CD4-positive, alpha-beta T cell treated with Interleukin-2 at 100 ng/mL for 4 hours (primary cell): Measurements from ENCODE around the gene BST2.

Experiments used
- DNase-seq: peaks from one replicate; pipeline ENCODE4 v3.0.0-alpha.2; 2020; ENCODE audit warnings: low spot score

Gene BST2

DNA sequence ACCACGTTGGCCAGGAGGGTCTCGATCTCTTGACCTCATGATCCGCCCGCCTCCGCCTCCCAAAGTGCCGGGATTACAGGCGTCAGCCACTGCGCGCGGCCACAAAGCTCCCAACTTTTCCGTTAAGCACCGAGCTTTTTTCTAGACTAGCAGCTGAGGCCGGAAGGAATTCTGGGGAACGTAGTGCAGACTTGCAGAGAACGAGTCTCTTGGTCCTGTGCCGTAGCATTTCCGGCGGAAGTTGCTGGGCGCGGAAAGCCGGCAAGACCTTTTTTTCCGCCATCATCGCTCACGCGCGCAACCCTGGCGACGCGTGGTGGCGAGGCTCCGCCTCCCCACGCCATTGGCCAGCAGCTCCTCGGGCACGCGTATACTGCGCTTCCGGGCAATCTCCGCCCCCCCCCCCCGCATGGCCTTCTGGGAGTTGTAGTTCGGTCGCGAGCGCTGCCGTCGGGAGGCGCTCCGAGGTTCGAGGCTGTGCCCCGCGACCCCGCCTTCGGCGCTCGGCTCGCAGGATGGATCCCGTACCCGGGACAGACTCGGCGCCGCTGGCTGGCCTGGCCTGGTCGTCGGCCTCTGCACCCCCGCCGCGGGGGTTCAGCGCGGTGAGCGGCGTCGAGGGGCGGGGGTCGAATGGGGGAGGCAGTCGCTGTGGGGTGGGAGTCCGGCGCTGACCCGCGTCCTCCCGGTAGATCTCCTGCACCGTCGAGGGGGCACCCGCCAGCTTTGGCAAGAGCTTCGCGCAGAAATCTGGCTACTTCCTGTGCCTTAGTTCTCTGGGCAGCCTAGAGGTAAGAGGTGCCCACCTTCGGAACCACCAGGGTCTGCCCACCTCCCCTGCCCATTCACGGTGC lies 14.4 kb upstream of the BST2 start, which contains the start of gene MVB12A:
TSS of gene MVB12A (plus strand) at position 427 of the 854 bp plus-strand sequence. CDS start at position 516, 89 bp downstream.
- DNase-seq, result peak; percentile 97

DNA sequence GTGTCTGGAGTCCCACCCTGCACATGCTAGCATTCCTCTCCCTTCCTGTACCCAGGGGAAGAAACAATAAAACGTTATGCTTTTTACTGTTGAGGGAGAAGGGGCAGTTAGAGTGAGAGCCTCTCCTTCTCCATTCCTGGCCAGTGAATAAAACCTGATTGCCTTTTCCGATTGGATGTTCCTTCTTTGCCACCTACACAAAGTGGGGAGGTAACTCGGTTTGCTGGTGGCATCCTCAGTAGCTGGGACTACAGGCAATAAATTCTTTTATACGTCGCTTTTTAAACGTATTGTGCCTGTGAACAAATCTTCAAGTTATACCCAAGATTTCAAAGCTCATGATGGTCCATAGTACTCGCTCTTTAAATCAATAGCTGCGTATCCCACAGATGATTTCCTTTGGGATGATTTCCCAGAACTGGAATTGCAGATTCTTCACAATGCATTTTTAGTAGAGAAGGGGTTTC lies 13.8 kb upstream of the BST2 start:
- no peak for DNase-seq

DNA sequence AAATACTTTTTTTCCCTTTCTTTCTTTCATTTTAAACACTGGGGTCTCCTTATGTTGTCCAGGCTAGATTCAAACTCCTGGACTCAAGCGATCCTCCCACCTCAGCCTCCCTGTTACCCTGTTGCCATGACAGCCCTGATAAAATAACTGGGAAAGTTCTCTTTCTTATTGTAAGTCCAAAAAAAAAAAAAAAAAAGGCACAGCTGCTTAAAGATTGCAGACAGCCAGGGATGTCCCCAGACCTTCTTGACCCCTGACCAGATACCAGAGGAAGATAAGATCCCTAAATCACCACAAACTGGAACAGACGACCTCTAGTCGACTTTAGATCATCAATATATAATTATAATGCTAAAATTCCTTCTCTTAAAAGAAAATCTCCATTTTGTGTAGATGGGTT lies 13.3 kb upstream of the BST2 start:
- no peak for DNase-seq

DNA sequence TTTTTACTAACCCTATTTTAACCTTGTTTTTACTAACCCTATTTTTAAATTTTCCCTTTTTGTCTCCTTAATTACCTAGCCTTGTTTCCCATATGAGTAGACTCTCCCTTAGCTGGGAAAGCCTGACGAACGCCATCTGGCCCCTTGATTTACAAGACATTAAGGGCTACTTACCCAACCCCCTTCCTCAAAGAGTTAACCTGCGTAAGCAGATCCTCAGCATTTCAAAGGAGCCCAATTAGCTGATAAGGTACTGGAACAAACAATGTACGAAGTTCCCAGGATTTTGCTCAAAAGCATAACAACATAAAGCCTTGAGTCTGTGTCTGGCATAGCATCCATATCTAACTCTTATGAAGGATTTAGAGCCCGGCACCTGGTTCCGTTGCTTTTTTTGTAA lies 9.7 kb upstream of the BST2 start:
- DNase-seq, result no peak

- no peak for DNase-seq
These were observed 8.7 kb upstream of the BST2 start for GRCh38 chr19:17414097-17414496.

DNA sequence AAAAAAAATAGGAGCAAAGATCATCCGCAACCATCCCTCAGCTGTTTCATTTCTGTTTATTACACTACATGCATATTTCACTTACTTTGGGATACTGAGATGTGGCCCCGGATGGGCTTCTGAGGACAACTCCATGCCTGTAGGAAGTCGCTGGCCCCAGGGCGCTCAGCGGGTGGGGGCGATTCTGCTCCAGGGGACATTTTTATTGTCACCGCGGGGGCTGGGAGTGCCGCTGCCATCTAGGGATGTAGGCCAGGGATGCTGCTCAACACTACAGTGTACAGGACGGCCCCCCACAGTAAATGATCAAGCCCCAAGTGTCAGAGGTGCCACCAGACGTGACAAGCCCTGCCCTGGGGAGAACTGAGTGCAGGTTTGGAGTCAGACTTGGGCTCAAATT lies 6.4 kb upstream of the BST2 start:
- DNase-seq, result no peak

- no peak for DNase-seq
These were observed 4.6 kb upstream of the BST2 start for GRCh38 chr19:17409990-17410389.

DNA sequence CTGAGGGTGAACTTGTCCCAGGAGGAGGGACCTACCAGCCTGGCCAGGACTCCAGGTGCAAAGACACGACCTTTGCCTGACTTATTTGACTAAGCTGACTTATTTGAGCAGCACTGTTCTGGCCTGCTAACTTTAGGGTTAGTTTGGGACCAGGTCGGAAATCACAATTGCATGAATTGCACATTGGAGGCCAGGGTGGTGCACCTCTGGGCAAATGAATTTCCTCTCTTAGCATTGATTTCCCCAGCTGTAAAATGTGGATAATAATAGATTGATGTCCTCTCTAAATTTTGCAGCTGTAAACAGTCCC lies 1.4 kb upstream of the BST2 start:
- no peak for DNase-seq

DNA sequence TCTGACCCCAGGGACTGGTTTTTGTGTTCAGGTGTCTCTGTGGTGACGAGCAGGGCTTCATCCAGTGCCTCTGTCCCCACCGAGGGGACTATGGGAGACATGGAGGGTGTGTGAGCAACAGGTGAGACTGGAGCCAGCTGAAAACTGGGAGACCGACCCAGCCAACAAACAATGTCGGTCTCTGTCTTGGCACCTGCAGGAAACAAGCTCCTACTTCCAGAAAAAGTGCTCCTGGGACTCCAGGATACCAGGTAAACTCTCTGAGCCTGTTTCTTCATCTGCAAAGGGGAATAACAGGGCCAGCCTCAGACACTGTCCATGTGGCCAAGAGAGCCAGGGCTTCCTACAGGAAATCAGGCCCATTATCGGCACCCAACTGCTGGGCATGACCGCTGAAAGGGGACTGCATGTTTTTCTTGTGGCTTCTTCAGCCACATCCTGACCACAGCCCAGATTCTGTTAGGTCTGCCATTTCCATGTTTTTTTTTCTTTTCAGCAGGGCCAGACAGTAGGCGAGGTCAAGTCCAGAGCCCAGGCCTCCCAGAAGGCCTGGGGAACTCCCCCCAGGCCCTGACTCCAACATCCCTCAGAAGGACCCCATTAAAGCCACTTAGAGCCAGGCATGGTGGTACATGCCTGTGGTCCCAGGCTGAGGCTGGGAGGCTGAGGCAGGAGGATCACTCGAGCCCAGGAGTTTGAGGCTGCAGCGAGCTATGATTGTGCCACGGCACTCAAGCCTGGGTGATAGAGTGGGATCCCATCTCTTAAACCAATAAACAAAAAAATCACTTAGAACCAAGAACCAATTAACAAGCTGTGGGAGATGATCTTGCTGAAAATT lies 836 bp upstream of the BST2 start:
- DNase-seq, result no peak

- DNase-seq, result no peak
These were observed 695 bp downstream of the BST2 start for GRCh38 chr19:17404621-17405249.

GRCh38 chr19:17404015-17404414 lies 1.4 kb downstream of the BST2 start:
- DNase-seq, result no peak

- no peak for DNase-seq
These were observed 2.2 kb downstream of the BST2 start for GRCh38 chr19:17402982-17403855.

GRCh38 chr19:17401628-17402027 lies 3.8 kb downstream of the BST2 start:
- no peak for DNase-seq

DNA sequence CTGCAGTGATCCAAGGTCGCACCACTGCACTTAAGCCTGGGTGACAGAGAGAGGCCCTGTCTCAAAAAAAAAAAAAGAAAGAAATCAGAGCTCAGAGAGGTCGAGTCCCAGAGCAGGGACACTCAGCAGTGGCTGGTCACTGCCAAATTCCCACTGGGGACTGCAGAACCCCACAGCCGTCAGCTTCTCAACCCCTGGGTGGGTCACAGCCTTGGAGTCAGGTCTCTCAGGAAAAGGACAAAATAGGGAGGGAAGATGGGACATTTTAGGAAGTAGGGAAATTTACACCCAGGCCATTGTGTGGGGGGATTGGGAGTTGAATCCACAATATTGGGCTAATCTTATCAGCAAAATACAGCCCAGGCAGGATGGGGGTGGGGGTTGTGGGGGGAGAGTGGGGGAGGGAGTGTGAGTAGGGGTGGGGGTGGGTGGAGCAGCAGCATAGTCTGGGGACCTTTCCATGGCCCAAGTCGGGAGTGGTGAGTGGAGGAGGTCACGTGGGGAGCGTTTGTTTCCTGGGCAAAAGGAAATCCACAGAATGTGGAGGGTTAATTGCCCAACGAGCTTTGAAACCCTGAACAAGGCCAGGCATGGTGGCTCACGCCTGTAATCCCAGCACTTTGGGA lies 6.4 kb downstream of the BST2 start:
- no peak for DNase-seq

DNA sequence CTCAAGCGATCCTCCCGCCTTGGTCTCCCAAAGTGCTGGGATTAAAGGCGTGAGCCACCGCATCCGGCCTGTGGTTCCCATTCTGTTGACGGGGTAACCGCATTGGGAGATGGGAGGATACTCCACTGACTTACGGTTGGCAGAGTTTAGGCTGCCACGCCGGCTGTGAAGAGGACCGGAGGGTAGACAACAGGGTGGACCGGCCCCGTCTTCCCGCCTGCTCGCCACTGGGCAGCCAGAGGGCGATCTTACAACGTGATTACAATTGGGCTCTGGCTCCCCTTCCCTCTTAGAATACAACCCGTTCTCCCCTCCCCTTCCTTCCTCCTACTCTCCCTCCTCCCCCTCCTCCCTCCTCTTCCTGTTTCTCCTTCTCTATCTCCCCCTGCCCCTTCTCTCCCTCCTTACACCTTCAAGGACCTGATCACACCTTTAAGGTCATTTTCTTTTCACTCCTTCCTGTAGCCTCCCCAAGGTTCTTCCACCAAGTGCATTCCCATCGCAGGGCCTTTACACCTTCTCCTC lies 10.5 kb downstream of the BST2 start:
- peak; percentile 77 for DNase-seq

GRCh38 chr19:17393914-17394313 lies 11.5 kb downstream of the BST2 start, which contains the start of gene CCDC194:
Gene CCDC194 (minus strand): TSS chr19:17394196. CDS start chr19:17394158, 38 bp downstream.
- no peak for DNase-seq

DNA sequence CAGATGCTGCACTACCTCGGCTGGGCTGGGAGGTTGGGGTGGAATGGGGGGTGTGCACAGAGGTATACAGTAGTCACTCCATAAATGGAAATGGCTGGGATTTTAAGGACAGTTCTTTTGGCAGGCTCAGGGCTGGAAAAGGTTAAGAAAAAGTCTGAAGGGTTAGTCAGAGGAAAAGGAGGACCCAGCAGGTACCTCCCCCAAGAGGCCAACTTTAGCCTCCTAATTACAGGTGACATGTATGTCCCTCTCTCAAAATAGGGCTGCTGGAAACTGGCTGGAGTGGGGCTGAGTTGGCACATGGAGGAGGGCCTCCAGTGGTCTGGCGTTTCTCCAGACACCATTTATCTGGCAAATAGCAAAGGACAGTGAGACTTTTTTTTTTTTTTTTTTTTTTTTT lies 12.4 kb downstream of the BST2 start:
- no peak for DNase-seq

DNA sequence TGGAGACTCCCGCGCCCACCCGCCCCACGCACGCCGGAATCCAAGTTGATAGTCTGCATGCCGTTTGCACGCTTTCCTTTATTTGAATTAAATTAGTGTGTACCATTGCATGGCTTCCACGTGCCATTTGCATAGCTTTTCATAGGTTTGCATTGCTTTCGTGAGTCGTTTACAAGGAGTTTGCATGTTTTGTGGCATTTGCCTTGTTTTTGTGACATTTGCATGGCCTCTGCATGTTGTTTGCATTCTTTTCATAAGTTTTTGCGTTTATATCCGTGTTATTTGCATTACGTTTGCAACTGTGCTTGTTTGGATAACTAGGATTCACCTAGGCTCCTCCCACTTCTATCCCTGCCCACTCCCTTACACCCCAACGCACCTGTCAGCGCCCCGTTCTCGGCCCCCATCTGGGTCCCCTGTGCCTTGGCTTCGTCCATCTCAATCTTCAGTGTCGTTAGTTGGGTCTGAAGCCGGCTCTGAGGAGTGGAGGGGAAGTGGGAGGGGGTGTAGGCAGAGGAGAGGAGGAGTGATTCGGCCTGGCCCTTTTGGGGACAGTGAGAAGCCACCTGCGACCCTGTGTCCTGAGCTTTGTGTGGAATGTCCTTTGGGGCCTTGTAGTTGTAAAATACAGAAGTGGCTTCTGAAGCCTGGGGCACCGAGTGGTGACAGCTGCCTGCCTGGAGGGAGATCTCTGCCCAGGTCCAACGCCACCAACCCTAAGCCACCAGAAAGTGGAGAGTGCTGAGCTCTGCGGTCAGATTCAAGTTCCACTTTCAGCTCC lies 13.9 kb downstream of the BST2 start:
- DNase-seq, result no peak

DNA sequence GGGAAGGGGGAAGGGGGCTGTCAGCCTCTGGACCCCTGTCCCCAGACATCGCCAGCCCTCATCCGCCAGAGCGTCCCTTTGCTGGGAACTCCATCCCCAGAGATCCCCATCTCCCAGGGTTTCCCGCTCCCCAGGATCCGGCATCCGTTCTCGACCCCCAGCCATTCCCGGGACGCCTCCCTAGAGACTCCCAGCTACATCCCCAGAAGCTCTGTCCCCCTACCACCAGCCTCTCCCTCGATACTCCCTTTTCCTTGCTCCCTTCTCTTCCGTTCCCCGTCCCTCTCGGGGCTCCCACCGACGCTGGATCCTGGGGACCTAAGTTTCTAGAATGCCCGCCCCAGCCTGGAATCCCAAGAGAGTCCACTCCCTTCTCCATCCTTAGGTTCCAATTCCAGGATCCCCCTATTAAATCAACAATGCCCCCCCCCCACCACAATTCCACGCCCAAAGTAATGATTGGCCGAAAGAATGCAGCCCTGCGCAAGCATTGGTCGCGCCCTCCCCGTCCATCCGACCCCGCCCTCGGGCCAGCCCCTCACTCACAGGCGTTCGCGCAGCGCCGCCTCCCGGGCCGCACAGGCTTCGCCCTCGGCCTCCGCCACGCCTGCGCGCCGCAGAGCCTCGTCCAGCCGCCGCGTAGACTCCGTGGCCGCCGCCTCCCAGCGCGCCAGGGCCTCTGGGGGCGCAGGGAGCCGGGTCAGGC lies 14.6 kb downstream of the BST2 start:
- peak; percentile 81 for DNase-seq
